H9 (cell line): Measurements from ENCODE around the gene SHH. TPM values are rescaled to one million over a fixed set of nuclear protein-coding genes. Genes with fewer than 3 reads are reported as not detected.

Experiments
- DNase-seq: peaks from one replicate; pipeline ENCODE4 v3.0.0-alpha.2; 2017
- H2AFZ ChIP-seq: one replicate; pipeline ENCODE4 v1.6.1; 2013; ENCODE audit warnings: mild to moderate bottlenecking, low read length, control low read depth, moderate library complexity
- H2AK5ac ChIP-seq: 2 replicates; pipeline ENCODE4 v1.6.1; 2013; ENCODE audit warnings: low read length, control low read depth, mixed read lengths; ENCODE audit not compliant: insufficient read length
- H2BK120ac ChIP-seq: one replicate; pipeline ENCODE4 v1.6.1; 2013; ENCODE audit warnings: low read depth, mild to moderate bottlenecking, low read length, control low read depth, inconsistent platforms; ENCODE audit not compliant: poor library complexity, severe bottlenecking
- H2BK12ac ChIP-seq: 2 replicates; pipeline ENCODE4 v1.6.1; 2013; ENCODE audit warnings: low read length, control low read depth, mixed read lengths, low read depth; ENCODE audit not compliant: insufficient read length
- H2BK15ac ChIP-seq: 2 replicates; pipeline ENCODE4 v1.6.1; 2013; ENCODE audit warnings: low read depth, low read length, control low read depth
- H2BK20ac ChIP-seq: one replicate; pipeline ENCODE4 v1.6.1; 2013; ENCODE audit warnings: low read depth, mild to moderate bottlenecking, low read length, control low read depth, inconsistent platforms; ENCODE audit not compliant: poor library complexity, severe bottlenecking
- H2BK5ac ChIP-seq: 2 replicates; pipeline ENCODE4 v1.6.1; 2013; ENCODE audit warnings: low read length, control low read depth, mixed read lengths; ENCODE audit not compliant: insufficient read length
- H3K14ac ChIP-seq: 2 replicates; pipeline ENCODE4 v1.6.1; 2013; ENCODE audit warnings: low read length, control low read depth; ENCODE audit not compliant: insufficient read depth
- H3K18ac ChIP-seq: 2 replicates; pipeline ENCODE4 v1.6.1; 2013; ENCODE audit warnings: low read depth, mild to moderate bottlenecking, mixed read lengths, low read length, control low read depth; ENCODE audit not compliant: insufficient read length
- H3K23ac ChIP-seq: 2 replicates; pipeline ENCODE4 v1.6.1; 2013; ENCODE audit warnings: low read length, control low read depth, mixed read lengths, low read depth; ENCODE audit not compliant: insufficient read length
- H3K23me2 ChIP-seq: 2 replicates; pipeline ENCODE4 v1.6.1; 2013; ENCODE audit warnings: low read depth, mild to moderate bottlenecking, mixed read lengths, low read length, control low read depth; ENCODE audit not compliant: insufficient read length, poor library complexity, severe bottlenecking
- H3K27ac ChIP-seq: 2 replicates; pipeline ENCODE4 v1.5.1; 2013; ENCODE audit warnings: low read length, control low read depth, mixed read lengths, low read depth; ENCODE audit not compliant: insufficient read length
- H3K27me3 ChIP-seq: 2 replicates; pipeline ENCODE4 v1.6.1; 2013; ENCODE audit warnings: low read length, control low read depth, inconsistent platforms; ENCODE audit not compliant: insufficient read depth
- H3K4ac ChIP-seq: 2 replicates; pipeline ENCODE4 v1.6.1; 2013; ENCODE audit warnings: low read depth, mild to moderate bottlenecking, control low read depth, inconsistent platforms, low read length, moderate library complexity
- H3K4me1 ChIP-seq: 2 replicates; pipeline ENCODE4 v1.6.1; 2013; ENCODE audit warnings: low read length, control low read depth, inconsistent platforms; ENCODE audit not compliant: insufficient read depth
- H3K4me2 ChIP-seq: 2 replicates; pipeline ENCODE4 v1.6.1; 2013; ENCODE audit warnings: low read length, control low read depth, mixed read lengths; ENCODE audit not compliant: insufficient read length, insufficient read depth
- H3K56ac ChIP-seq: 2 replicates; pipeline ENCODE4 v1.6.1; 2013; ENCODE audit warnings: low read depth, mild to moderate bottlenecking, mixed read lengths, low read length, control low read depth; ENCODE audit not compliant: insufficient read length
- H3K79me1 ChIP-seq: 2 replicates; pipeline ENCODE4 v1.6.1; 2013; ENCODE audit warnings: low read depth, mild to moderate bottlenecking, moderate library complexity, low read length, control low read depth, inconsistent platforms; ENCODE audit not compliant: insufficient read depth, poor library complexity, severe bottlenecking
- H3K79me2 ChIP-seq: 2 replicates; pipeline ENCODE4 v1.6.1; 2013; ENCODE audit warnings: low read length, control low read depth, inconsistent platforms; ENCODE audit not compliant: insufficient read depth
- H3K9ac ChIP-seq: 2 replicates; pipeline ENCODE4 v1.6.1; 2013; ENCODE audit warnings: low read length, control low read depth, mixed read lengths; ENCODE audit not compliant: insufficient read length; ENCODE audit errors: extremely low read depth
- H3K9me3 ChIP-seq: one replicate; pipeline ENCODE4 v1.6.1; 2013; ENCODE audit warnings: low read depth, low read length, inconsistent platforms; ENCODE audit not compliant: control insufficient read depth
- H3T11ph ChIP-seq: one replicate; pipeline ENCODE4 v1.6.1; 2013; ENCODE audit warnings: mild to moderate bottlenecking, low read length, control low read depth, inconsistent platforms
- H4K20me1 ChIP-seq: one replicate; pipeline ENCODE4 v1.6.1; 2013; ENCODE audit not compliant: control insufficient read depth, insufficient read length, insufficient read depth
- H4K5ac ChIP-seq: 2 replicates; pipeline ENCODE4 v1.6.1; 2013; ENCODE audit warnings: low read depth, mild to moderate bottlenecking, mixed read lengths, low read length, control low read depth; ENCODE audit not compliant: insufficient read length
- H4K8ac ChIP-seq: replicated peaks from 2 replicates; pipeline ENCODE4 v1.6.1; 2013; ENCODE audit warnings: low read length, control low read depth, mixed read lengths, low read depth; ENCODE audit not compliant: insufficient read length
- H4K91ac ChIP-seq: 2 replicates; pipeline ENCODE4 v1.6.1; 2013; ENCODE audit warnings: low read depth, mild to moderate bottlenecking, moderate library complexity, mixed read lengths, low read length, control low read depth; ENCODE audit not compliant: insufficient read length
- H3K27ac Mint-ChIP-seq, 3 experiments: 2 replicates in 2 of 3; 3 replicates in 1 of 3; pipeline ENCODE4 v1.8.0; 2020 to 2021; ENCODE audit warnings: mixed read lengths in 3 of 3, mild to moderate bottlenecking in 1 of 3, moderate library complexity in 1 of 3
- H3K27me3 Mint-ChIP-seq: 2 replicates; pipeline ENCODE4 v1.8.0; 2021; ENCODE audit warnings: low read depth, mild to moderate bottlenecking, moderate library complexity, mixed read lengths
- H3K36me3 Mint-ChIP-seq, 3 experiments: 2 replicates in 2 of 3; 3 replicates in 1 of 3; pipeline ENCODE4 v1.8.0; 2020 to 2021; ENCODE audit warnings: low read depth in 3 of 3, mixed read lengths in 3 of 3; ENCODE audit not compliant: insufficient read depth in 1 of 3
- H3K4me1 Mint-ChIP-seq, 2 experiments: 2 replicates each; pipeline ENCODE4 v1.8.0; 2020; ENCODE audit warnings: mixed read lengths in 2 of 2
- H3K4me3 Mint-ChIP-seq, 2 experiments: 2 replicates in 1 of 2; 3 replicates in 1 of 2; pipeline ENCODE4 v1.8.0; 2020 to 2021; ENCODE audit warnings: mild to moderate bottlenecking in 2 of 2, mixed read lengths in 2 of 2, moderate library complexity in 1 of 2
- H3K9me3 Mint-ChIP-seq, 2 experiments: 2 replicates in 1 of 2; 3 replicates in 1 of 2; pipeline ENCODE4 v1.8.0; 2020; ENCODE audit warnings: mild to moderate bottlenecking in 2 of 2, mixed read lengths in 2 of 2, moderate library complexity in 1 of 2
- WGBS: extraction: QIAGEN DNeasy Blood & Tissue Kit; methylation state at CpG from one replicate; pipeline ENCODE4 v1.1.7; 2013; ENCODE audit warnings: missing lambda C conversion rate, low lambda C conversion rate, mixed read lengths; ENCODE audit not compliant: insufficient read length; ENCODE audit errors: extremely low coverage; 5-methylcytosine and 5-hydroxymethylcytosine counted together
- total RNA-seq: library from RNA; stranded (reverse); gene quantifications from 2 replicates; pipeline ENCODE4 v1.2.1, GENCODE V29; 2021
- TF ChIP-seq, protein P1 (sequence below): fragments of 200-600 bp; sonication (generic); conservative IDR thresholded peaks from 3 replicates; pipeline ENCODE4 v1.8.0; 2021; ENCODE audit warnings: antibody characterized with exemption, mild to moderate bottlenecking

Gene SHH
- total RNA-seq, 1 experiment from 2014 or later: 0.07 TPM

DNA sequence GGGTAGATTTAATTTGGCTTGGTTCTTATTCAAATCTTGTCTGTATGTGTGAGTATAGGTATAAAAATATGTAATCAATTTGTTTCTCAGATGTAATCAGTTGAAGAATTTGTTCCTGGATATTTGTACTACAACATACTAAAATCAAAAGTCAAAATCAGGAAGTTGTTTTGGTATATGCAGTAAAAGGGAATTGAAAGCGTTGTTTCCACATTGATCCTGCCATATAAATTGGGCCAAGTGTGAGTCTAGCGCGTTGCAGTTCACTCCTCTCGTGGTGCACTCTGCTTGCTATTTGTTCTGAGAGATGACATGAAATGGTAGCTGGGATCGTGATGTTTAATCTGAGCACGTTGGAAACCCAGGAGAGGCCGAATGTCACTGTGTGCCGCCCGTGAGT lies 55.9 kb downstream of the SHH start:
- H3K4ac ChIP-seq: no peak overlapping the region
- no peak overlapping the region for H3K27ac Mint-ChIP-seq
- no peak overlapping the region for H2BK12ac ChIP-seq
- no peak overlapping the region for H2BK120ac ChIP-seq
- no peak overlapping the region for H4K5ac ChIP-seq
- H3K36me3 Mint-ChIP-seq: peaks cover 32 to 33% (median 32%) of the 10 kb centered on the region in 3 experiments
- peaks cover 5% of the 10 kb centered on the region; the same call in 1 of the 2 replicates for H3K79me2 ChIP-seq
- TF ChIP-seq, protein P1, sequence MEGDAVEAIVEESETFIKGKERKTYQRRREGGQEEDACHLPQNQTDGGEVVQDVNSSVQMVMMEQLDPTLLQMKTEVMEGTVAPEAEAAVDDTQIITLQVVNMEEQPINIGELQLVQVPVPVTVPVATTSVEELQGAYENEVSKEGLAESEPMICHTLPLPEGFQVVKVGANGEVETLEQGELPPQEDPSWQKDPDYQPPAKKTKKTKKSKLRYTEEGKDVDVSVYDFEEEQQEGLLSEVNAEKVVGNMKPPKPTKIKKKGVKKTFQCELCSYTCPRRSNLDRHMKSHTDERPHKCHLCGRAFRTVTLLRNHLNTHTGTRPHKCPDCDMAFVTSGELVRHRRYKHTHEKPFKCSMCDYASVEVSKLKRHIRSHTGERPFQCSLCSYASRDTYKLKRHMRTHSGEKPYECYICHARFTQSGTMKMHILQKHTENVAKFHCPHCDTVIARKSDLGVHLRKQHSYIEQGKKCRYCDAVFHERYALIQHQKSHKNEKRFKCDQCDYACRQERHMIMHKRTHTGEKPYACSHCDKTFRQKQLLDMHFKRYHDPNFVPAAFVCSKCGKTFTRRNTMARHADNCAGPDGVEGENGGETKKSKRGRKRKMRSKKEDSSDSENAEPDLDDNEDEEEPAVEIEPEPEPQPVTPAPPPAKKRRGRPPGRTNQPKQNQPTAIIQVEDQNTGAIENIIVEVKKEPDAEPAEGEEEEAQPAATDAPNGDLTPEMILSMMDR: no peak
- WGBS: no CpG with 5 or more reads among the region's 9 CpGs
- H3K18ac ChIP-seq: no peak overlapping the region
- no peak overlapping the region for H2BK15ac ChIP-seq
- H3K4me1 ChIP-seq: no peaks in the 10 kb centered on the region; the same call in 1 of the 2 replicates
- H3K9ac ChIP-seq: no peak overlapping the region
- H3K23ac ChIP-seq: no peak overlapping the region
- H3K27ac ChIP-seq: no peak overlapping the region
- no peak overlapping the region for H2BK5ac ChIP-seq
- no peak overlapping the region for H4K91ac ChIP-seq
- H3K27me3 Mint-ChIP-seq: no peaks in the 10 kb centered on the region
- DNase-seq: no peak
- H3K14ac ChIP-seq: no peak overlapping the region
- no peaks in the 10 kb centered on the region for H4K20me1 ChIP-seq
- H4K8ac ChIP-seq: no peak overlapping the region
- H3K4me3 Mint-ChIP-seq: no peak overlapping the region
- H3K4me1 Mint-ChIP-seq: peaks cover 36 to 48% of the 10 kb centered on the region in 2 experiments
- no peak overlapping the region for H3K56ac ChIP-seq
- H3K4me2 ChIP-seq: no peak overlapping the region
- H3K9me3 Mint-ChIP-seq: peaks cover 6 to 7% of the 10 kb centered on the region in 2 experiments; a peak in 3 of 5 replicates
- H3K27me3 ChIP-seq: no peaks in the 10 kb centered on the region
- no peak overlapping the region for H2AFZ ChIP-seq
- H2AK5ac ChIP-seq: no peak overlapping the region
- peaks cover 10% of the 10 kb centered on the region for H3K79me1 ChIP-seq
- no peaks in the 10 kb centered on the region for H3K9me3 ChIP-seq
- no peak overlapping the region for H3T11ph ChIP-seq
- H2BK20ac ChIP-seq: no peak overlapping the region
- no peaks in the 10 kb centered on the region for H3K23me2 ChIP-seq
